ENCODE data around the gene HNF1B.

GRCh38 chr17:37643869-37644268, 101.0 kb downstream of the HNF1B start:
- TF ChIP-seq CTCF (IDR thresholded peaks at IDR 0.05; ENCODE audit: low read depth, low read length, poor library complexity, severe bottlenecking) (no peak), EZH2phosphoT487 (IDR thresholded peaks at IDR 0.05; ENCODE audit: borderline replicate concordance, low read length) (no peak)

All from DOHH2 (cell line).